B cell (primary cell): ENCODE measurements around the gene EPB41L4A. TPM values are rescaled to one million over a fixed set of nuclear protein-coding genes. Genes with fewer than 3 reads are reported as not detected.

Experiments used
- ATAC-seq: fragments of 200-7000 bp; cut with Tn5 transposase; one replicate; pipeline ENCODE4 v1.10.0; 2021; ENCODE audit warnings: low read depth, mild to moderate bottlenecking, moderate number of reproducible peaks, moderate library complexity
- CTCF ChIA-PET: fragments of 350-600 bp; sonication (Branson Sonifier 250); formaldehyde crosslinking; loops from one replicate; lab custom pipeline; 2021; ENCODE audit warnings: antibody characterized with exemption, inconsistent platforms; lab: Charles Lee
- POLR2A ChIA-PET: fragments of 350-600 bp; sonication (Branson Sonifier 250); formaldehyde crosslinking; loops from one replicate; lab custom pipeline; 2021; ENCODE audit warnings: antibody characterized with exemption; lab: Charles Lee
- DNase-seq: peaks from one replicate; pipeline ENCODE4 v3.0.0; 2013
- H2AFZ ChIP-seq: 2 replicates; pipeline ENCODE4 v1.6.1; 2012; ENCODE audit warnings: mild to moderate bottlenecking, low read depth, low read length; ENCODE audit not compliant: insufficient read depth, poor library complexity, severe bottlenecking
- H3K27ac ChIP-seq, 2 donors: 1 replicate in 1 of 2; 2 replicates in 1 of 2; pipeline ENCODE4 v1.5.1; 2012 to 2013; ENCODE audit warnings: low read length in 2 of 2, mild to moderate bottlenecking in 2 of 2, moderate library complexity in 1 of 2
- H3K27me3 ChIP-seq, 4 experiments: fragments of 200-600 bp in 1 of 4; sonication (generic) in 1 of 4; replicated peaks in 1 of 4; 1 replicate in 2 of 4; 2 replicates in 2 of 4; pipeline versions ENCODE4 v1.6.1 to v1.7.0; 2013 to 2016; ENCODE audit warnings: low read length in 3 of 4, mild to moderate bottlenecking in 2 of 4, mixed read lengths in 1 of 4, moderate library complexity in 1 of 4; ENCODE audit not compliant: insufficient read depth in 4 of 4, control insufficient read depth in 3 of 4; ENCODE audit errors: control extremely low read depth in 1 of 4
- H3K36me3 ChIP-seq, 2 experiments: replicated peaks in 1 of 2; 1 replicate in 1 of 2; 2 replicates in 1 of 2; pipeline versions ENCODE4 v1.6.1 to v1.7.1; 2013; ENCODE audit warnings: low read length in 1 of 2; ENCODE audit not compliant: insufficient read depth in 2 of 2, control insufficient read depth in 1 of 2; ENCODE audit errors: control extremely low read depth in 1 of 2, extremely low read depth in 1 of 2
- H3K4me1 ChIP-seq, 2 donors: fragments of 200-600 bp in 1 of 2; sonication (generic) in 1 of 2; 1 replicate in 1 of 2; 2 replicates in 1 of 2; pipeline versions ENCODE4 v1.5.1 to v1.6.1; 2013 to 2017; ENCODE audit warnings: low read length in 2 of 2; ENCODE audit not compliant: control insufficient read depth in 2 of 2, insufficient read depth in 2 of 2
- H3K4me2 ChIP-seq: replicated peaks from 2 replicates; pipeline ENCODE3; 2012; ENCODE audit warnings: mild to moderate bottlenecking, low read depth, low read length; ENCODE audit not compliant: poor library complexity, severe bottlenecking
- H3K4me3 ChIP-seq, 5 experiments: fragments of 200-600 bp in 1 of 5; sonication (generic) in 1 of 5; 1 replicate in 3 of 5; 2 replicates in 2 of 5; pipeline versions ENCODE4 v1.5.1 to v1.7.0; 2011 to 2016; ENCODE audit warnings: low read length in 4 of 5, mild to moderate bottlenecking in 4 of 5, low read depth in 2 of 5, control low read depth in 1 of 5, moderate library complexity in 1 of 5; ENCODE audit not compliant: insufficient read depth in 1 of 5; ENCODE audit errors: control extremely low read depth in 1 of 5, extremely low read depth in 1 of 5
- H3K79me2 ChIP-seq: fragments of 200-600 bp; sonication (generic); one replicate; pipeline ENCODE4 v1.6.0; 2016; ENCODE audit warnings: low read length; ENCODE audit not compliant: control insufficient read depth, insufficient read depth
- H3K9ac ChIP-seq: fragments of 200-600 bp; sonication (generic); 2 replicates; pipeline ENCODE4 v1.6.1; 2017; ENCODE audit warnings: mild to moderate bottlenecking, low read length, moderate library complexity
- H3K9me3 ChIP-seq, 3 donors: one replicate each; pipeline versions ENCODE4 v1.6.1 to v1.7.1; 2013; ENCODE audit warnings: low read length in 2 of 3; ENCODE audit not compliant: control insufficient read depth in 2 of 3, insufficient read depth in 1 of 3; ENCODE audit errors: control extremely low read depth in 1 of 3
- H4K20me1 ChIP-seq: 2 replicates; pipeline ENCODE4 v1.6.0; 2012; ENCODE audit warnings: mild to moderate bottlenecking, low read length; ENCODE audit not compliant: insufficient read depth, control insufficient read depth, poor library complexity, severe bottlenecking
- H3K27ac Mint-ChIP-seq: one replicate; pipeline ENCODE4 v1.8.0; 2021; ENCODE audit warnings: mixed read lengths
- H3K27me3 Mint-ChIP-seq: one replicate; pipeline ENCODE4 v1.8.0; 2021; ENCODE audit warnings: mixed read lengths
- H3K4me1 Mint-ChIP-seq: one replicate; pipeline ENCODE4 v1.8.0; 2021; ENCODE audit warnings: mixed read lengths
- H3K4me3 Mint-ChIP-seq: one replicate; pipeline ENCODE4 v1.8.0; 2021; ENCODE audit warnings: mixed read lengths
- H3K9me3 Mint-ChIP-seq: one replicate; pipeline ENCODE4 v1.8.0; 2022; ENCODE audit warnings: mixed read lengths; ENCODE audit not compliant: insufficient read depth
- CTCF ChIP-seq: fragments of 200-600 bp; IDR thresholded peaks from one replicate; pipeline ENCODE4 v1.8.0; 2022; ENCODE audit warnings: antibody characterized with exemption, mild to moderate bottlenecking
- EZH2 ChIP-seq: IDR thresholded peaks from 2 replicates; pipeline ENCODE4 v1.6.1; 2012; ENCODE audit warnings: borderline replicate concordance, low read depth, mild to moderate bottlenecking, moderate library complexity, low read length; ENCODE audit not compliant: insufficient read depth, poor library complexity, severe bottlenecking
- WGBS: methylation state at CpG from one replicate; pipeline ENCODE4 v1.1.5; 2013; ENCODE audit warnings: missing lambda C conversion rate; ENCODE audit not compliant: insufficient coverage; 5-methylcytosine and 5-hydroxymethylcytosine counted together
- intact Hi-C: fragments of 100-400 bp; cut with micrococcal nuclease; formaldehyde crosslinking; loops from one replicate; pipeline ENCODE4 v1.10.0; 2022
- polyA plus RNA-seq: library from polyadenylated mRNA; depleted of rRNA; stranded (reverse); fragments of >200 nt; gene quantifications from 2 replicates; pipeline ENCODE4 v1.2.3, GENCODE V29; 2012
- total RNA-seq, 2 donors: library from RNA; stranded (reverse); fragments of 120-200 nt in 1 of 2; gene quantifications; 1 replicate in 1 of 2; 2 replicates in 1 of 2; pipeline versions ENCODE4 v1.2.3 to v1.2.4, GENCODE V29; 2013 to 2022

The EPB41L4A gene
- total and polyA plus RNA-seq, 2 donors (not counting 1 experiment from before 2014, with no cell fraction given) = 1.8 to 12.9 TPM

GRCh38 chr5:112401924-112402323 is 17.2 kb downstream of the EPB41L4A start:
- no peak overlapping the region for H2AFZ ChIP-seq
- no peak overlapping the region for H3K9ac ChIP-seq
- POLR2A ChIA-PET = no interaction called here
- CTCF ChIA-PET = no interaction called here
- H3K79me2 ChIP-seq = no peaks in the 10 kb centered on the region
- H3K27ac Mint-ChIP-seq = no peak overlapping the region
- ATAC-seq (no peak), DNase-seq (no peak)
- H3K4me1 Mint-ChIP-seq = peaks cover 6% of the 10 kb centered on the region
- TF ChIP-seq EZH2 (no peak), CTCF (no peak)
- H3K4me1 ChIP-seq = no peaks in the 10 kb centered on the region
- no peaks in the 10 kb centered on the region for H3K27me3 ChIP-seq
- no peaks in the 10 kb centered on the region for H4K20me1 ChIP-seq
- H3K4me3 Mint-ChIP-seq = no peak overlapping the region
- no peak overlapping the region for H3K4me2 ChIP-seq
- H3K4me3 ChIP-seq = no peak overlapping the region
- no peaks in the 10 kb centered on the region for H3K36me3 ChIP-seq
- H3K27me3 Mint-ChIP-seq = peaks cover 6% of the 10 kb centered on the region
- 40% methylated on average over 1 of the region's 5 CpGs for WGBS
- no peak overlapping the region for H3K27ac ChIP-seq
- H3K9me3 ChIP-seq = no peaks in the 10 kb centered on the region
- no peaks in the 10 kb centered on the region for H3K9me3 Mint-ChIP-seq
- intact Hi-C loops = no loop called here

- 100% methylated on average over 1 of the region's 2 CpGs for WGBS
- Mint-ChIP-seq H3K27ac (no peak overlapping the region), H3K4me3 (no peak overlapping the region), H3K27me3 (peaks cover 12% of the 10 kb centered on the region), H3K4me1 (peaks cover 3% of the 10 kb centered on the region), H3K9me3 (no peaks in the 10 kb centered on the region)
- Histone ChIP-seq H3K36me3 (no peaks in the 10 kb centered on the region), H3K4me1 (no peaks in the 10 kb centered on the region), H3K9me3 (no peaks in the 10 kb centered on the region), H4K20me1 (no peaks in the 10 kb centered on the region), H2AFZ (no peak overlapping the region), H3K4me3 (no peak overlapping the region), H3K79me2 (no peaks in the 10 kb centered on the region), H3K9ac (no peak overlapping the region), H3K27me3 (no peaks in the 10 kb centered on the region), H3K27ac (no peak overlapping the region), H3K4me2 (no peak overlapping the region)
- CTCF ChIA-PET = interaction anchor here (1.2 to 2.1 kb wide), 2 partner anchors 22 to 224 kb away, joined by 3 to 8 read pairs; partner anchors contain the start of gene EPB41L4A
- DNase-seq (no peak), ATAC-seq (no peak)
- TF ChIP-seq EZH2 (no peak), CTCF (no peak)
- intact Hi-C loops = no loop called here
- POLR2A ChIA-PET = no interaction called here
Measured at GRCh38 chr5:112397690-112398089, 21.4 kb downstream of the EPB41L4A start.
